HEK293 (cell line): ENCODE results near the gene VEGFB.

Experiments
- CTCF ChIA-PET: fragments of 350-600 bp; formaldehyde crosslinking; extraction: SDS; loops from one replicate; lab custom pipeline; 2021; ENCODE audit warnings: antibody characterized with exemption; lab: Yijun Ruan, JAX
- POLR2A ChIA-PET: fragments of 300-600 bp; formaldehyde crosslinking; extraction: SDS; loops from one replicate; lab custom pipeline; 2020; ENCODE audit warnings: antibody characterized with exemption, inconsistent platforms; lab: Yijun Ruan, JAX
- H3K27ac ChIP-seq: fragments of 200-500 bp; sonication (Bioruptor generic); 2 replicates; pipeline ENCODE4 v1.5.1; 2014; ENCODE audit warnings: low read depth, low read length, control low read depth, inconsistent platforms; ENCODE audit errors: extremely low read depth
- H3K36me3 ChIP-seq, 2 experiments: fragments of 200-500 bp in 1 of 2; sonication (Bioruptor generic) in 1 of 2; 1 replicate in 1 of 2; 2 replicates in 1 of 2; pipeline ENCODE4 v1.5.1; 2014 to 2017; ENCODE audit warnings: inconsistent platforms in 2 of 2, low read length in 2 of 2; ENCODE audit not compliant: control insufficient read depth in 2 of 2, insufficient read depth in 1 of 2
- H3K4me1 ChIP-seq: fragments of 200-500 bp; sonication (Bioruptor generic); 2 replicates; pipeline ENCODE4 v1.5.1; 2014; ENCODE audit warnings: mild to moderate bottlenecking, low read length, inconsistent platforms; ENCODE audit not compliant: control insufficient read depth, insufficient read depth
- H3K4me3 ChIP-seq: 2 replicates; pipeline ENCODE4 v1.5.1; 2011; ENCODE audit warnings: low read depth, mild to moderate bottlenecking, control low read depth, low read length, moderate library complexity
- H3K9me3 ChIP-seq: fragments of 200-500 bp; sonication (Bioruptor generic); 2 replicates; pipeline ENCODE4 v1.5.1; 2014; ENCODE audit warnings: low read depth, low read length, inconsistent platforms; ENCODE audit not compliant: control insufficient read depth, insufficient read depth
- BCL11A ChIP-seq: fragments of 450-650 bp; formaldehyde crosslinking; IDR thresholded peaks from 2 replicates; pipeline ENCODE4 v1.5.1; 2016; ENCODE audit warnings: low read depth, missing biosample characterization, missing genetic modification characterization
- EGR2 ChIP-seq: fragments of 450-650 bp; formaldehyde crosslinking; IDR thresholded peaks from 2 replicates; pipeline ENCODE4 v1.5.1; 2016; ENCODE audit warnings: low read depth, missing biosample characterization, missing genetic modification characterization
- IKZF3 ChIP-seq: fragments of 450-650 bp; IDR thresholded peaks from 2 replicates; pipeline ENCODE4 v1.5.0; 2018; ENCODE audit warnings: missing biosample characterization, mild to moderate bottlenecking, missing genetic modification characterization, moderate library complexity
- KLF10 ChIP-seq: fragments of 450-650 bp; IDR thresholded peaks from 2 replicates; pipeline ENCODE4 v1.5.1; 2018; ENCODE audit warnings: missing biosample characterization, mild to moderate bottlenecking, missing genetic modification characterization
- KLF8 ChIP-seq: fragments of 450-650 bp; formaldehyde crosslinking; IDR thresholded peaks from 2 replicates; pipeline ENCODE4 v1.5.1; 2016; ENCODE audit warnings: missing biosample characterization, missing genetic modification characterization
- SP7 ChIP-seq: fragments of 450-650 bp; formaldehyde crosslinking; IDR thresholded peaks from 2 replicates; pipeline ENCODE4 v1.5.1; 2016; ENCODE audit warnings: missing biosample characterization, missing genetic modification characterization
- ZBTB1 ChIP-seq: fragments of 450-650 bp; formaldehyde crosslinking; IDR thresholded peaks from 2 replicates; pipeline ENCODE4 v1.5.1; 2016; ENCODE audit warnings: missing biosample characterization, missing genetic modification characterization
- ZBTB20 ChIP-seq: fragments of 450-650 bp; formaldehyde crosslinking; IDR thresholded peaks from 2 replicates; pipeline ENCODE4 v1.5.1; 2016; ENCODE audit warnings: missing biosample characterization, missing genetic modification characterization
- ZBTB48 ChIP-seq: fragments of 450-650 bp; formaldehyde crosslinking; IDR thresholded peaks from 2 replicates; pipeline ENCODE4 v1.5.1; 2016; ENCODE audit warnings: missing biosample characterization, missing genetic modification characterization
- ZFHX2 ChIP-seq: fragments of 450-650 bp; formaldehyde crosslinking; conservative IDR thresholded peaks from 2 replicates; pipeline ENCODE4 v1.5.1; 2016; ENCODE audit warnings: missing biosample characterization, missing genetic modification characterization
- ZFP3 ChIP-seq: fragments of 450-650 bp; formaldehyde crosslinking; IDR thresholded peaks from 2 replicates; pipeline ENCODE4 v1.5.1; 2016; ENCODE audit warnings: low read depth, missing biosample characterization, missing genetic modification characterization
- ZIC2 ChIP-seq: fragments of 450-650 bp; formaldehyde crosslinking; IDR thresholded peaks from 2 replicates; pipeline ENCODE4 v1.5.1; 2016; ENCODE audit warnings: missing biosample characterization, missing genetic modification characterization
- ZNF223 ChIP-seq: fragments of 450-650 bp; formaldehyde crosslinking; IDR thresholded peaks from 2 replicates; pipeline ENCODE4 v1.5.1; 2016; ENCODE audit warnings: missing biosample characterization, missing genetic modification characterization
- ZNF324 ChIP-seq: fragments of 450-650 bp; formaldehyde crosslinking; IDR thresholded peaks from 2 replicates; pipeline ENCODE4 v1.5.1; 2016; ENCODE audit warnings: missing biosample characterization, missing genetic modification characterization
- ZNF366 ChIP-seq: fragments of 450-650 bp; formaldehyde crosslinking; conservative IDR thresholded peaks from 2 replicates; pipeline ENCODE4 v1.5.1; 2016; ENCODE audit warnings: missing biosample characterization, missing genetic modification characterization
- ZNF423 ChIP-seq: fragments of 450-650 bp; formaldehyde crosslinking; IDR thresholded peaks from 2 replicates; pipeline ENCODE4 v1.5.1; 2016; ENCODE audit warnings: missing biosample characterization, missing genetic modification characterization
- ZNF510 ChIP-seq: fragments of 450-650 bp; formaldehyde crosslinking; IDR thresholded peaks from 2 replicates; pipeline ENCODE4 v1.5.1; 2018; ENCODE audit warnings: mild to moderate bottlenecking, missing genetic modification characterization, missing biosample characterization; ENCODE audit not compliant: insufficient replicate concordance
- ZNF549 ChIP-seq: fragments of 450-650 bp; IDR thresholded peaks from 2 replicates; pipeline ENCODE4 v1.5.1; 2018; ENCODE audit warnings: missing biosample characterization, missing genetic modification characterization, mild to moderate bottlenecking, inconsistent platforms, moderate library complexity
- ZNF610 ChIP-seq: fragments of 450-650 bp; formaldehyde crosslinking; IDR thresholded peaks from 2 replicates; pipeline ENCODE4 v1.5.1; 2016; ENCODE audit warnings: missing biosample characterization, missing genetic modification characterization, borderline replicate concordance
- ZNF623 ChIP-seq: fragments of 450-650 bp; formaldehyde crosslinking; IDR thresholded peaks from 2 replicates; pipeline ENCODE4 v1.5.1; 2016; ENCODE audit warnings: missing biosample characterization, missing genetic modification characterization
- ZNF624 ChIP-seq: fragments of 450-650 bp; formaldehyde crosslinking; IDR thresholded peaks from 2 replicates; pipeline ENCODE4 v1.5.1; 2017; ENCODE audit warnings: missing biosample characterization, missing genetic modification characterization
- ZSCAN30 ChIP-seq: fragments of 450-650 bp; IDR thresholded peaks from 2 replicates; pipeline ENCODE4 v1.5.1; 2018; ENCODE audit warnings: missing biosample characterization, mild to moderate bottlenecking, missing genetic modification characterization, moderate library complexity
- TF ChIP-seq, protein P1 (sequence below): fragments of 450-650 bp; formaldehyde crosslinking; IDR thresholded peaks from 2 replicates; pipeline ENCODE4 v1.5.1; 2016; ENCODE audit warnings: missing biosample characterization, missing genetic modification characterization
- TF ChIP-seq, protein P2 (sequence below): fragments of 450-650 bp; formaldehyde crosslinking; IDR thresholded peaks from 2 replicates; pipeline ENCODE4 v1.5.1; 2017; ENCODE audit warnings: missing biosample characterization, missing genetic modification characterization
- TF ChIP-seq, protein P3 (sequence below): fragments of 450-650 bp; formaldehyde crosslinking; optimal IDR thresholded peaks from 2 replicates; pipeline ENCODE3; 2016; ENCODE audit warnings: missing biosample characterization, mild to moderate bottlenecking, missing genetic modification characterization
- TF ChIP-seq, protein P4 (sequence below): fragments of 450-650 bp; formaldehyde crosslinking; conservative IDR thresholded peaks from 2 replicates; pipeline ENCODE4 v1.5.1; 2016; ENCODE audit warnings: low read depth, missing biosample characterization, missing genetic modification characterization
- TF ChIP-seq, protein P5 (sequence below): fragments of 450-650 bp; formaldehyde crosslinking; IDR thresholded peaks from 2 replicates; pipeline ENCODE4 v1.5.1; 2016; ENCODE audit warnings: missing biosample characterization, missing genetic modification characterization

Gene VEGFB

DNA sequence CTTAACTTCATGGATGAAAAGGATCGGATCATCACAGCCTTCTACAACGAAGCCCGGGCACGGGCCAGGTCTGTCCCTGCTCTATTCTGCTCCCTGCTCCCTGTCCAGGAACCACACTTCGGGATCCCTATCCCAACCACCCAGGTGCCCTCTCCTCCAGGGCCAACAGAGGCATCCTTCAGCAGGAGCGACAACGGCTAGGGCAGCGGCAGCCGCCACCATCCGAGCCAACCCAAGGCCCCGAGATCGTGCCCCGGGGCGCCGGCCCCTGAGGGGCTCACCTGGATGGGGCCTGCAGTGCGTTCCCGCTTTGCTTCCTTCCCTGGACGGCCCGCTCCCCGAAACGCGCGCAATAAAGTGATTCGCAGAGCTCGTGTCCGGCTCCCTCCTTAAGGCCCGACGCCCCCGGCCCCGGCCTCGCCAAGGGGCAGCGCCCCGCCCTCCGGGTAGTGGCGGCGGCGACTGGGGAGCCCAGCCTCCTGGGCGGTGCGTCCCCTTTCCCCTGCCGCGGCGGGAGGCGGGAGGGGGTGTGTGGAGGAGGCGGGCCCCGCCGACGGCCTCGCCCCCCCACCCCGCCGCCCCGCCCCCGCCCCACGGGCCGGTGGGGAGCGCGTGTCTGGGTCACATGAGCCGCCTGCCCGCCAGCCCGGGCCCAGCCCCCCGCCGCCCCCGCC, at the start of gene VEGFB (continued):
- TF ChIP-seq ZFHX2 (tag by site-specific recombination) (peak; percentile 53), ZNF423 (tag by site-specific recombination) (0 out of 2 replicates have a peak, but pooled peaks have one; percentile 13), ZBTB48 (peak; percentile 64), ZNF366 (no peak), EGR2 (peak; percentile 19; the same call in 1 of the 2 replicates), ZIC2 (tag by site-specific recombination) (peak; percentile 74), ZBTB1 (tag by site-specific recombination) (no peak), ZNF510 (tag by site-specific recombination) (no peak), ZNF623 (no peak), IKZF3 (0 out of 2 replicates have a peak, but pooled peaks have one; percentile 17), KLF10 (tag by site-specific recombination) (peak; percentile 64), ZNF610 (tag by site-specific recombination) (no peak)
- TF ChIP-seq, protein P1, sequence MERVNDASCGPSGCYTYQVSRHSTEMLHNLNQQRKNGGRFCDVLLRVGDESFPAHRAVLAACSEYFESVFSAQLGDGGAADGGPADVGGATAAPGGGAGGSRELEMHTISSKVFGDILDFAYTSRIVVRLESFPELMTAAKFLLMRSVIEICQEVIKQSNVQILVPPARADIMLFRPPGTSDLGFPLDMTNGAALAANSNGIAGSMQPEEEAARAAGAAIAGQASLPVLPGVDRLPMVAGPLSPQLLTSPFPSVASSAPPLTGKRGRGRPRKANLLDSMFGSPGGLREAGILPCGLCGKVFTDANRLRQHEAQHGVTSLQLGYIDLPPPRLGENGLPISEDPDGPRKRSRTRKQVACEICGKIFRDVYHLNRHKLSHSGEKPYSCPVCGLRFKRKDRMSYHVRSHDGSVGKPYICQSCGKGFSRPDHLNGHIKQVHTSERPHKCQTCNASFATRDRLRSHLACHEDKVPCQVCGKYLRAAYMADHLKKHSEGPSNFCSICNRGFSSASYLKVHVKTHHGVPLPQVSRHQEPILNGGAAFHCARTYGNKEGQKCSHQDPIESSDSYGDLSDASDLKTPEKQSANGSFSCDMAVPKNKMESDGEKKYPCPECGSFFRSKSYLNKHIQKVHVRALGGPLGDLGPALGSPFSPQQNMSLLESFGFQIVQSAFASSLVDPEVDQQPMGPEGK (tag by site-specific recombination) = peak; percentile 55; the same call in 1 of the 2 replicates
- TF ChIP-seq, protein P2, sequence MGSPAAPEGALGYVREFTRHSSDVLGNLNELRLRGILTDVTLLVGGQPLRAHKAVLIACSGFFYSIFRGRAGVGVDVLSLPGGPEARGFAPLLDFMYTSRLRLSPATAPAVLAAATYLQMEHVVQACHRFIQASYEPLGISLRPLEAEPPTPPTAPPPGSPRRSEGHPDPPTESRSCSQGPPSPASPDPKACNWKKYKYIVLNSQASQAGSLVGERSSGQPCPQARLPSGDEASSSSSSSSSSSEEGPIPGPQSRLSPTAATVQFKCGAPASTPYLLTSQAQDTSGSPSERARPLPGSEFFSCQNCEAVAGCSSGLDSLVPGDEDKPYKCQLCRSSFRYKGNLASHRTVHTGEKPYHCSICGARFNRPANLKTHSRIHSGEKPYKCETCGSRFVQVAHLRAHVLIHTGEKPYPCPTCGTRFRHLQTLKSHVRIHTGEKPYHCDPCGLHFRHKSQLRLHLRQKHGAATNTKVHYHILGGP (tag by site-specific recombination) = no peak
- TF ChIP-seq, protein P3, sequence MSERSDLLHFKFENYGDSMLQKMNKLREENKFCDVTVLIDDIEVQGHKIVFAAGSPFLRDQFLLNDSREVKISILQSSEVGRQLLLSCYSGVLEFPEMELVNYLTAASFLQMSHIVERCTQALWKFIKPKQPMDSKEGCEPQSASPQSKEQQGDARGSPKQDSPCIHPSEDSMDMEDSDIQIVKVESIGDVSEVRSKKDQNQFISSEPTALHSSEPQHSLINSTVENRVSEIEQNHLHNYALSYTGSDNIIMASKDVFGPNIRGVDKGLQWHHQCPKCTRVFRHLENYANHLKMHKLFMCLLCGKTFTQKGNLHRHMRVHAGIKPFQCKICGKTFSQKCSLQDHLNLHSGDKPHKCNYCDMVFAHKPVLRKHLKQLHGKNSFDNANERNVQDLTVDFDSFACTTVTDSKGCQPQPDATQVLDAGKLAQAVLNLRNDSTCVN (tag by site-specific recombination) = peak; percentile 34

DNA sequence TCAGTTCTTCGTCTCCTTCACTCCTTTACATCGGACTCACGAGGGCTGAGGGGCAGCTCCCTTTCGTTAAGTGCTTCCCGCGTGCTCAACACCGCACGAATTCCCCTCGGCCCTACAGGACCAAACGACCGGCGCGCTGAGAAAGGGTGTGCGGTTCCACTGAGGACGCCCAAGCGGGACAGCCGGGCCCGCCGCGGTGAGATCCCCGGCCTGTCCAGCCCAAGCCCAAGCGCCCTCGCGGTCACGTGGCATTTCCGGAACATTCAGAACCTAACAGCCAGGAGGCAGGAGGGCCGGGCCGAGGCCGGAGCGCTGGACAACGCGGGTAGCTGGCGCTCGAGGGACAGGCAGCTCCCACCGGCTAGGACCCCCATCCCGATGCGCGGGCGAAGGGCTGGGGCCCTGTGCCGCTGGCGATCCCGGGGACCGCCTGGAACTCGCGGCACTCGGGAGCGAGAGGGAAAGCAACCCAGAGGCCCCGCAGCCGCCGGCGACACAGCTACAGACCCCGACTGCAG, 49.1 kb upstream of the VEGFB start:
- POLR2A ChIA-PET = interaction anchor here (0.6 to 3.0 kb wide), 36 partner anchors 10 to 1611 kb away, joined by 3 to 32 read pairs (median 5); partner anchors contain the start of genes BAD, COX8A, EEF1G and ESRRA
- no peaks in the 10 kb centered on the region for H3K9me3 ChIP-seq
- CTCF ChIA-PET = interaction anchor here (0.6 to 4.0 kb wide), 4 partner anchors 16 to 146 kb away, joined by 3 to 31 read pairs (median 3); partner anchors contain the start of gene FERMT3
- H3K4me3 ChIP-seq = peak overlapping the region; percentile 75
- peaks cover 4 to 17% of the 10 kb centered on the region in 2 experiments; a peak in 2 of 3 replicates for H3K36me3 ChIP-seq
- peak overlapping the region; percentile 82 for H3K27ac ChIP-seq
- H3K4me1 ChIP-seq = peaks cover 3% of the 10 kb centered on the region; the same call in 1 of the 2 replicates
- TF ChIP-seq ZFP3 (tag by site-specific recombination) = no peak
- TF ChIP-seq ZNF324 = peak; percentile 81
- peak; percentile 78; the same call in 1 of the 2 replicates for TF ChIP-seq BCL11A (tag by site-specific recombination)
- no peak for TF ChIP-seq ZNF549 (tag by site-specific recombination)
- peak; percentile 83 for TF ChIP-seq KLF8
- peak; percentile 68 for TF ChIP-seq SP7
- TF ChIP-seq ZNF223 (tag by site-specific recombination) = no peak
- TF ChIP-seq ZSCAN30 (tag by site-specific recombination) = 0 out of 2 replicates have a peak, but pooled peaks have one; percentile 54
- TF ChIP-seq, protein P4, sequence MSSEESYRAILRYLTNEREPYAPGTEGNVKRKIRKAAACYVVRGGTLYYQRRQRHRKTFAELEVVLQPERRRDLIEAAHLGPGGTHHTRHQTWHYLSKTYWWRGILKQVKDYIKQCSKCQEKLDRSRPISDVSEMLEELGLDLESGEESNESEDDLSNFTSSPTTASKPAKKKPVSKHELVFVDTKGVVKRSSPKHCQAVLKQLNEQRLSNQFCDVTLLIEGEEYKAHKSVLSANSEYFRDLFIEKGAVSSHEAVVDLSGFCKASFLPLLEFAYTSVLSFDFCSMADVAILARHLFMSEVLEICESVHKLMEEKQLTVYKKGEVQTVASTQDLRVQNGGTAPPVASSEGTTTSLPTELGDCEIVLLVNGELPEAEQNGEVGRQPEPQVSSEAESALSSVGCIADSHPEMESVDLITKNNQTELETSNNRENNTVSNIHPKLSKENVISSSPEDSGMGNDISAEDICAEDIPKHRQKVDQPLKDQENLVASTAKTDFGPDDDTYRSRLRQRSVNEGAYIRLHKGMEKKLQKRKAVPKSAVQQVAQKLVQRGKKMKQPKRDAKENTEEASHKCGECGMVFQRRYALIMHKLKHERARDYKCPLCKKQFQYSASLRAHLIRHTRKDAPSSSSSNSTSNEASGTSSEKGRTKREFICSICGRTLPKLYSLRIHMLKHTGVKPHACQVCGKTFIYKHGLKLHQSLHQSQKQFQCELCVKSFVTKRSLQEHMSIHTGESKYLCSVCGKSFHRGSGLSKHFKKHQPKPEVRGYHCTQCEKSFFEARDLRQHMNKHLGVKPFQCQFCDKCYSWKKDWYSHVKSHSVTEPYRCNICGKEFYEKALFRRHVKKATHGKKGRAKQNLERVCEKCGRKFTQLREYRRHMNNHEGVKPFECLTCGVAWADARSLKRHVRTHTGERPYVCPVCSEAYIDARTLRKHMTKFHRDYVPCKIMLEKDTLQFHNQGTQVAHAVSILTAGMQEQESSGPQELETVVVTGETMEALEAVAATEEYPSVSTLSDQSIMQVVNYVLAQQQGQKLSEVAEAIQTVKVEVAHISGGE = no peak
- TF ChIP-seq ZBTB20 (tag by site-specific recombination) = peak; percentile 72; the same call in 1 of the 2 replicates
- peak; percentile 16; the same call in 1 of the 2 replicates for TF ChIP-seq ZNF624 (tag by site-specific recombination)
- TF ChIP-seq, protein P5, sequence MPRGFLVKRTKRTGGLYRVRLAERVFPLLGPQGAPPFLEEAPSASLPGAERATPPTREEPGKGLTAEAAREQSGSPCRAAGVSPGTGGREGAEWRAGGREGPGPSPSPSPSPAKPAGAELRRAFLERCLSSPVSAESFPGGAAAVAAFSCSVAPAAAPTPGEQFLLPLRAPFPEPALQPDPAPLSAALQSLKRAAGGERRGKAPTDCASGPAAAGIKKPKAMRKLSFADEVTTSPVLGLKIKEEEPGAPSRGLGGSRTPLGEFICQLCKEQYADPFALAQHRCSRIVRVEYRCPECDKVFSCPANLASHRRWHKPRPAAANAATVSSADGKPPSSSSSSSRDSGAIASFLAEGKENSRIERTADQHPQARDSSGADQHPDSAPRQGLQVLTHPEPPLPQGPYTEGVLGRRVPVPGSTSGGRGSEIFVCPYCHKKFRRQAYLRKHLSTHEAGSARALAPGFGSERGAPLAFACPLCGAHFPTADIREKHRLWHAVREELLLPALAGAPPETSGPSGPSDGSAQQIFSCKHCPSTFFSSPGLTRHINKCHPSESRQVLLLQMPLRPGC (tag by site-specific recombination) = peak; percentile 71; the same call in 1 of the 2 replicates
